H7 (cell line): ENCODE results near the gene SDF4. TPM values are rescaled to one million over a fixed set of nuclear protein-coding genes. Genes with fewer than 3 reads are reported as not detected.
A peak's percentile ranks its signal among the peaks of the same experiment; 100 is the strongest.

Experiments
- DNase-seq: peaks from one replicate; pipeline ENCODE4 v3.0.0; 2012
- H3K27me3 ChIP-seq: 2 replicates; pipeline ENCODE4 v1.6.0; 2011; ENCODE audit warnings: mild to moderate bottlenecking, low read length; ENCODE audit not compliant: control insufficient read depth, insufficient read depth
- H3K36me3 ChIP-seq: replicated peaks from 2 replicates; pipeline ENCODE4 v1.5.1; 2011; ENCODE audit warnings: low read length; ENCODE audit not compliant: control insufficient read depth, insufficient read depth
- H3K4me3 ChIP-seq: 2 replicates; pipeline ENCODE4 v1.5.1; 2011; ENCODE audit warnings: low read depth, mild to moderate bottlenecking, control low read depth, low read length, moderate library complexity; ENCODE audit not compliant: insufficient read depth
- total RNA-seq: library from RNA; depleted of rRNA; stranded (reverse); fragments of >200 nt; shearing (Covaris generic); gene quantifications from 2 replicates; pipeline ENCODE4 v1.2.3, GENCODE V29; 2014

Gene SDF4
- total RNA-seq, 1 experiment from 2014 or later: 127 TPM

DNA sequence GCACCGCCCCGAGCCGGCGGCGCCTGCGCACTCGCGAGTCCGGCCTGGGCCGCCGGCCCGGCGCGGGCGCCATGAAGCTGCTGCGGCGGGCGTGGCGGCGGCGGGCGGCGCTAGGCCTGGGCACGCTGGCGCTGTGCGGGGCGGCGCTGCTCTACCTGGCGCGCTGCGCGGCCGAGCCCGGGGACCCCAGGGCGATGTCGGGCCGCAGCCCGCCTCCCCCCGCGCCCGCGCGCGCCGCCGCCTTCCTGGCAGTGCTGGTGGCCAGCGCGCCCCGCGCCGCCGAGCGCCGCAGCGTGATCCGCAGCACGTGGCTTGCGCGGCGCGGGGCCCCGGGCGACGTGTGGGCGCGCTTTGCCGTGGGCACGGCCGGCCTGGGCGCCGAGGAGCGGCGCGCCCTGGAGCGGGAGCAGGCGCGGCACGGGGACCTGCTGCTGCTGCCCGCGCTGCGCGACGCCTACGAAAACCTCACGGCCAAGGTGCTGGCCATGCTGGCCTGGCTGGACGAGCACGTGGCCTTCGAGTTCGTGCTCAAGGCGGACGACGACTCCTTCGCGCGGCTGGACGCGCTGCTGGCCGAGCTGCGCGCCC lies 501 bp upstream of the SDF4 start, which contains the start of gene B3GALT6:
Gene B3GALT6, plus strand, starts transcription at position 30 of the 588 bp plus-strand sequence. Its CDS starts 42 bp downstream, at position 72.
- DNase-seq: no peak
- H3K27me3 ChIP-seq: no peaks in the 10 kb centered on the region
- H3K36me3 ChIP-seq: no peaks in the 10 kb centered on the region; the same call in none of the 2 replicates
- peak within 1 kb of the TSS; percentile 91 for H3K4me3 ChIP-seq

DNA sequence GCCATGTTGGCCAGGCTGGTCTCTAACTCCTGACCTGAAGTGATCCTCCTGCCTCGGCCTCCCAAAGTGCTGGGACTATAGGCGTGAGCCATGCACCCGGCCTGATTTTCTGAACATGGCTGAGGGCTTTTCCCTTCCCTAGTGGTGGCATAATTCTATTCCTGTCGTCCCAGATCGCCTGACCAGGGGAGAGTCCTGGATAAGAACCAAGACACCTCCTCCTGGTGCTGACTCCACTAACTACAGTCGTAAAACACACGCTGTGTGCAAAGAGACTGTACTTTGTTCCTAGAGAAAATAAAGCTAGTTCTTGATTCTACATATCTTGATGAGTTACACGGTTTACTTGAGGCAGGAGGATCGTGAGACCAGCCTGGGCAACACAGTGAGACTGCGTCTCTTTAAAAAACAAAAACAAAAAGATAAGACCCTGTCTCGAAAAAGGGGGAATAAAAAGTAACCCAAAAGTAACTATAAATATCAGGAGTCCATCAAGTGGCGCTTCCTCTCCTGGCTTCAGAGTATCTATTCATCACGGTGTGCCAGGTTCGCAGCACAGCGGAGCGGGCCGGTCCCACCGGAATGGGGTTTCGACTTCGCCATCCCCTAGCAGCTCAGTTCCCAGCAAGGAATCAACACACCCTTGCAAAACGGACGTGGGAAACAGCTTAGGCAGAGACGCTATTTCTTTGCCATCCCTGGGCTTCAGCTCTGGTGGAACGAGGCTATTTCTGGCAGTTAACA lies 973 bp downstream of the SDF4 start:
- Histone ChIP-seq H3K36me3 (peaks cover under 1% of the 10 kb centered on the region), H3K4me3 (peak overlapping the region; percentile 91), H3K27me3 (no peaks in the 10 kb centered on the region)
- no peak for DNase-seq

DNA sequence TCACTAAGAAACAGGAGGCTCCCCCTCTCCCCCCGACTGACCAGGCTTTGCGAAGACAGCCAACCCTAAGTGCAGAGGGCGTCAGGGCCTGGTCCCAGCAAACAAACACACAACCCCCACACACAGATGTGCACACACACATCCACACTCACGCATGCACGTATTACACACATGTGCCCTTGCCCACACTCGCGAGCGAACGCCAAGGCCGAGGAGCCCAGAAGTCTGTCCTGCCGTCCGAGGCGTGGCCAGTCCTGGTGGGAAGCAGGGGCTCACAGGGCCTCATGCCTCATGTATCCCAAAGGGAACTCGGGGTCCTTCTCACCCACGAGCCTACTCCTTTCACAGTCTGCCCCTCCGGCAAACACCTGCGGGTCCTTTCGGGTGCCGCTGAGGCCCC lies 2.0 kb downstream of the SDF4 start:
- no peak overlapping the region for H3K4me3 ChIP-seq
- H3K27me3 ChIP-seq: no peaks in the 10 kb centered on the region
- DNase-seq: no peak
- H3K36me3 ChIP-seq: peaks cover 1% of the 10 kb centered on the region

DNA sequence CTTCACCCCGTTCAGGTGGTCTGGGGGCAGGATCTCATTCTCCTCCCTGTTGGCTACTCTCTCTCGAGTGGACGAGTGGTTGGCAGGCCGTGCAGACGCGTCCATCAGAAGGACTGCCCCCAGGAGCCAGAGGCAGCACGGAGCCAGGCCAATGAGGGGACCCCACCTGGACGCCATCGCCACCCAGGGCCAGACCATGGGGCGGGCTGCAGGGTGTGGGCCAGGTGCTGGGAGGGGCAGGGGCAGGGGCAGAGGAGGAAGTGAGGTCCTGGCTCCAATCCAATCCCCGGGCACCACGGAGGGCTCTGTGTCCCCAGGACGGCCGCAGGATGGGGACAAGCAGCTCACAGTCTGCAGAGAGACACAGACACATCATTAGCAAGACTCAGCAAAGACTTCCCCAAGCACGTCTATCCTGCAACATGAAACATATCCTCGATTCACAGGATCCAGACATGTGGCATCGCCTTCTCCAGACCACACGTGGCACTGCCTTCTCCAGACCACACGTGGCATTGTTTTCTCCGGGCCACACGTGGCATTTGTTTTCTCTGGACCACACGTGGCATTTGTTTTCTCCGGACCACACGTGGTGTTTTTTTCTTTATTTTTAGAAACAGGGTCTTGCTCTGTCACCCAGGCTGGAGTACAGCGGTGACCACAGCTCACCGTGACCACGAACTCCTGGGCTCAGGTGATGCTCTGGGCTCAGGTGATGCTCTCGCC lies 3.0 kb downstream of the SDF4 start:
- Histone ChIP-seq H3K4me3 (no peak overlapping the region), H3K36me3 (peaks cover 1% of the 10 kb centered on the region), H3K27me3 (no peaks in the 10 kb centered on the region)
- no peak for DNase-seq

DNA sequence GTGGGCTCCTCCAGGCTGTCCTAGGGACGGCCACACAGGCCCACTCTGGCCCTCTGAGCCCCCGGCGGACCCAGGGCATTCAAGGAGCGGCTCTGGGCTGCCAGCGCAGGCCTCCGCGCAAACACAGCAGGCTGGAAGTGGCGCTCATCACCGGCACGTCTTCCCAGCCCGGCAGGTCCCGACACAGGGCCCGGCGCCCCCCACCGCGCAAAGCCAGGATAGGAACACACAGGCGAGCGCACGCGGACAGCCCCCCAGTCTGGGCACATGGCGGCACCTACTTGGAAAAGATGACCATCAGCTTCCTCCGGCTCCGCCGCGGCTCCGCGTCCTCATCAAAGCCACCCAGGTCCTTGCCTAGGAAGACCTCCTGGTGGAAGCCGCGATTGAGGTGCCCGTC lies 3.6 kb downstream of the SDF4 start:
- H3K36me3 ChIP-seq: peaks cover 2% of the 10 kb centered on the region
- DNase-seq: no peak
- H3K27me3 ChIP-seq: no peaks in the 10 kb centered on the region
- H3K4me3 ChIP-seq: no peak overlapping the region

DNA sequence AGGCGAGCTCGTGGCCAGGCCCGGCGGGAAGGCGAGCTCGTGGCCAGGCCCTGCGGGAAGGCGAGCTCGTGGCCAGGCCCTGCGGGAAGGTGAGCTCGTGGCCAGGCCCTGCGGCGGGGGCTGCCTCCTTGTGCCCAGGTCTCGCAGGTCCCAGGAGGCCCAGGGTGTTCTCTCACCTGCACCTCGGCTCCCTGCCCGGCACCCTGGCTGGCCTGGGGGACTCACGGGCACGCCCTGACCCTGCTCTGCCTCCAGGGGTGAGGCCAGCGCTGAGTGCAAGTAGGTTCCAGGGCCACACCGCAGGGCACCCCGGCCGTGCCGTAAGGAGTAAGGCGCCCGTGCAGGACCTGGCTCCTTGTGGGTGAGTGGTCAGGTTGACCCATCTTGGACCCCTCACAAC lies 4.4 kb downstream of the SDF4 start:
- no peak for DNase-seq
- H3K27me3 ChIP-seq: no peaks in the 10 kb centered on the region
- H3K4me3 ChIP-seq: no peak overlapping the region
- peaks cover 9% of the 10 kb centered on the region for H3K36me3 ChIP-seq

DNA sequence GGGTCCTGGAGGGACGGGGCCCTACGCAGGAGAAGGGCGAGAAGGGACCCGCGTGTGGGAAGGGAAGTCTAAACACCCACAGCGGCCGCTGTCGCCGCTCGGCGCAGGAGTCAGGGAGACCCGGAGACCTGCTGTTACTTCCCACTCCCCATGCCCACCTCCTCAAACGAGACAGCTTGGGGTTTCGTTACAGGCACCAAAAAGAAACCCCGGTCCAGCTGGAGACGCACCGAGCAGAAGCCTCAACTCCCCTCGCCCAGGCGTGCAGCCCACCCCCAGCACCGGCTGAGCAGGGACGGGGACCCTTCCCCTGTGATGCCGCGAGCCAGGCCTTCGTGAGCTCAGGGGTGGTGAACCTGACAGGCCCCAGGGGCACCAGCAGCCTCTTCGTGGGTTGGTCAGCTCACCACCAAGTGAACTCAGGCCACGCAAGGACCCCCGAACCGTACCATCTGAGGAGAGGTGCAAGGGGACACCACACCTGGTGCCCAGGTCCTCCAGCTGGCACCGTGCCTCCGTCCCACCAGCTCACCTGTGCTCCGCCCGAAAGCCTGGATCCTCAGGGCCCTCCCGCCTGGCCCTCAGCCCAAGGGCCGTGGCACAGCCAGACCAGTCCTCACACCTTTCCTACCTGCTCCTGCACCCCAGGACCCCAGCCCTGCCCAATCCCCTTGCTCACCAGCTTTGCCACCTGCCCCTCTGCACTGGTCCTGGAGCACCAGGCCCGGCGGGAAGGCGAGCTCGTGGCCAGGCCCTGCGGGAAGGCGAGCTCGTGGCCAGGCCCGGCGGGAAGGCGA lies 5.0 kb downstream of the SDF4 start:
- no peak overlapping the region for H3K4me3 ChIP-seq
- no peaks in the 10 kb centered on the region for H3K27me3 ChIP-seq
- H3K36me3 ChIP-seq: peaks cover 10% of the 10 kb centered on the region
- DNase-seq: no peak

DNA sequence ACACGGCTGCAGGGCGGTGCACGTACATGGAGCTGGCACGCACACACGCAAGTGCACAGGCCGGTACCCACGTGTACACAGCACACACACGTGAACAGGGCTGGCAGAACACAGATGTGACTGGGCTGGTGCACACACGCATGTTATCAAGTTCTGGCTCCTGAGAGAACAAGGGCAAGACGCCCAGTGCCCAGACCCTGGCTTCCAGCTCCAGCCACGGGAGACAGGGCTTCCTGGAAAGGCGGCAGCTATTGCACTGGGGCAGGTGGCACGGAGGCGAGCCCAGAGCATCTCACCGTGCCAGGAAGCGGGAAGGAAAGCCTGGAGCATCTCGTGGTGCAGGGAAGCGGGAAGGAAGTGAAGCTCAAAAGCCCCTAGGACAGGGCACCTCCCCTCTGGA lies 5.9 kb downstream of the SDF4 start:
- Histone ChIP-seq H3K27me3 (no peaks in the 10 kb centered on the region), H3K4me3 (no peak overlapping the region), H3K36me3 (peaks cover 10% of the 10 kb centered on the region)
- DNase-seq: no peak

DNA sequence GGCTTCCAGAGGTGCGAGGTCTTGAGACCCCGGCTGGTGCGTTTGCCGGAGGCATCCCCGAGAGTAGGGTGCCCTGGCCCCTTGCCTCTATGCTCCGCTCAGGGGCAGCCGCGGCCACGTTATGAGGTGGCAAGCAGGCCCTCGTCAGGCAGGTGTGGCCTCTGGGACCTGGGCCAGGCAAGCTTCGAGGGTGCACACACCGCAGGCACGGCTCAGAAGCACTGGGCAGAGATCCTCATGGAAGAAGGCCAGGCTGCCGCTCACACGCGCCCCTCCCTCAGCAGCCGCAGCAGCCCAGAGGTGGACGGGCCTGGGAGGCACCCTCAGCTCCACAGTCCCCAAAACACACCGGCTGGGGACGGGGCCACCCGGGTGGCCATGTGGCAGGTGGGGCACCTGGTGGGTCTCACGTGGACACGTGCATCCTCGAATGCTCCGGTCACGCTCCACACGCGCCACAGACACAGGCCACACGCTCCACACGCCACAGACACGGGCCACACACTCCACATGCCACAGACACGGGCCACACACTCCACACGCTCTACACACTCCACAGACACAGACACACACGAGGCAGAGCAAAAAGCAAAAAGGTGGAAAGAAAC lies 6.5 kb downstream of the SDF4 start:
- Histone ChIP-seq H3K36me3 (peaks cover 10% of the 10 kb centered on the region), H3K27me3 (no peaks in the 10 kb centered on the region), H3K4me3 (no peak overlapping the region)
- DNase-seq: no peak

DNA sequence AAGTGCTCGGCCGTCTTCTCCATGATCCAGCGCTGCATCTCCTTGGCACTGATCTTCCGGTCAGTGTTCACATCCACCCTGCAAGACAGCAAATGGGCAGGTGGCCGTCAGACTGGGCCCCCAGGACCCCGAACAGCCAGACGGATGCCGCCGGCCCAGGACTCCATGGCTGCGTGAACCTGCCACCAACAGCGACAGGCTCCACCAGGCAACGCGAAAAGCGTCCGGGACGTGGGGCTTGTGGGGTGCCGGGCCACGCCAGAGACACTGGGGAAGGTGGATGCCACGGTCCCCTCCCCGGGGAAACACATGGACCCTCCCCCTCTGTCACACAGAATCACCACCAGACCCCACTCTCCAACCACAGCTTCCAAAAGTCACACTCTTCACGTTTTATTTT lies 7.9 kb downstream of the SDF4 start:
- no peak for DNase-seq
- Histone ChIP-seq H3K27me3 (no peaks in the 10 kb centered on the region), H3K4me3 (no peak overlapping the region), H3K36me3 (peaks cover 10% of the 10 kb centered on the region)

DNA sequence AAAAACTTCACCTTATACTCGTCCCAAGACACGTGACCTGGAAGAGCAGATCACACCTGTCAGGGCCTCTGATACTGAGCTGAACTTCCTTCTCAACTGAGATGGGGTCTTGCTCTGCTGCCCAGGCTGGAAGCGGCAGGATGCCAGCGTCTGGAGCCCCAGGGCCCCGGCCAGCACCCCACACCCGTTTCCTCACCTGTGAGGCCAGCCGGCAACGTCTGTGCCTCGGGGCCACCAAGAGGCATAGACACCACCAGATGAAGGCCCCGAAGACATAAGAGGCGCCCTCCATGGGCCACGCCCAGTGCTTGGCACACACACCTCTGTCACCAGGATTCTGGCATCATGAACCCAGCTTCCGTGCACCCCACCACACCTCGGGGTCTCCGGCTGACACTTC lies 8.5 kb downstream of the SDF4 start:
- no peak overlapping the region for H3K4me3 ChIP-seq
- DNase-seq: no peak
- no peaks in the 10 kb centered on the region for H3K27me3 ChIP-seq
- peaks cover 10% of the 10 kb centered on the region for H3K36me3 ChIP-seq

DNA sequence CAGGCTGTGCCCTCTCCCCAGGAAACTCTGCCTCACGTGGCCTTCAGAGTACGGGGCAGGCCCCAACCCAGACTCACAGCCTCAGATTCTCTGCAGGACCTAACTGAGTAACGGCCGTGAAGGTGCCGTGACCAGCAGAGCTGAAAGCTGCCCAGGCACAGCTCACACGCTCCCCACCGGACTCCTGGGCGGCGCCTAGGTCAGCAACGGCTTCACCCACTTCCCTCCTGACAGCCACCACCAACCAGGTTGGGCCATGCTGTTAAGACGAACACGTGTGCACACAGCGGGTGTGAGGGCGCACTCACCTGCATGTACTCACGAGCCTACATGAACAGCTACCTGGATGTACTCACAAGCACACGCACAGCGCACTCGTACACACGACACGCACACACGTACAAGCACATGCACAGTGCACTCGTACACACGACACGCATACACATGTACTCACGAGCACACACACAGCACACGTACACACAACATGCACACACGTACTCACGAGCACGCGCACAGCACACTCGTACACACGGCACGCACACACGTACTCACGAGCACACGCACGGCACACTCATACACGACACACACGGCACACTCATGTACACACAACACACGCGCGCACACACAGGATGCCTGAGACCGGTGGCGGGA lies 9.1 kb downstream of the SDF4 start:
- Histone ChIP-seq H3K36me3 (peaks cover 10% of the 10 kb centered on the region), H3K4me3 (no peak overlapping the region), H3K27me3 (no peaks in the 10 kb centered on the region)
- DNase-seq: no peak

DNA sequence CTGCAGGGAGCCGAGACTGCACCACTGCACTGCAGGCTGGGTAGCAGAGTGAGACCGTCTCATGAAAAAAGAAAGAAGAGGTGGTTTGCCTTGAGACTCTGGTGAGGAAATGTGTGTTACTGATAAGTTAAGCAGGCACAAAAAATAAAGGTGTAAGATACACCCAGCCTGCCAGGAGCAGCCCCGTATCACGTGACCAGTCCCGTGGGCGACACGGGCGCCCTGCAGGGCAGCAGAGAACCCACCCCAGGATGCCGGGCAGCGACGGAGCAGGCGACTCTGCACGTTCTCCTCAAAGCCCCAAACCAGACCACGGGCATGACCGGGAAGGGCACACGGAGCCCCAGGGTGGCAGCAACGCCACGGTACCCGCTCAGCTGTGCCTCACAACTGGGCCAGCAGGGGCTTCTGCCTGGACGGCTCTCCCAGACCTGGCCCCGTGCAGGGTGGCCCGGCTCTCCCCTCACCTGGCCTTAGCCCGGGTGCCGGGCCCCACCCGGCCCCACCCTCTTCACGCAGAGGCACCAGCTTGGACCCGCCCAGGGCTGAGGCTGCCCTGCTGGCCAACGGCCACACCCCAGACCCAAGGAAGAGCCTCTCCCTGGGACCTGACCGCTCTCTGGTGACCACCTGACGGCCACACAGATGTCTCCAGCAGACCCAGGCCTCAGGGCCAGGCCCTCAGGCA lies 9.8 kb downstream of the SDF4 start:
- Histone ChIP-seq H3K27me3 (no peaks in the 10 kb centered on the region), H3K4me3 (no peak overlapping the region), H3K36me3 (peaks cover 10% of the 10 kb centered on the region)
- no peak for DNase-seq
